ENCODE data around the gene SHISAL1. TPM values are rescaled to one million over a fixed set of nuclear protein-coding genes. Genes with fewer than 3 reads are reported as not detected.

The SHISAL1 gene
- total RNA-seq, 1 experiment from 2014 or later: 1.6 TPM

DNA sequence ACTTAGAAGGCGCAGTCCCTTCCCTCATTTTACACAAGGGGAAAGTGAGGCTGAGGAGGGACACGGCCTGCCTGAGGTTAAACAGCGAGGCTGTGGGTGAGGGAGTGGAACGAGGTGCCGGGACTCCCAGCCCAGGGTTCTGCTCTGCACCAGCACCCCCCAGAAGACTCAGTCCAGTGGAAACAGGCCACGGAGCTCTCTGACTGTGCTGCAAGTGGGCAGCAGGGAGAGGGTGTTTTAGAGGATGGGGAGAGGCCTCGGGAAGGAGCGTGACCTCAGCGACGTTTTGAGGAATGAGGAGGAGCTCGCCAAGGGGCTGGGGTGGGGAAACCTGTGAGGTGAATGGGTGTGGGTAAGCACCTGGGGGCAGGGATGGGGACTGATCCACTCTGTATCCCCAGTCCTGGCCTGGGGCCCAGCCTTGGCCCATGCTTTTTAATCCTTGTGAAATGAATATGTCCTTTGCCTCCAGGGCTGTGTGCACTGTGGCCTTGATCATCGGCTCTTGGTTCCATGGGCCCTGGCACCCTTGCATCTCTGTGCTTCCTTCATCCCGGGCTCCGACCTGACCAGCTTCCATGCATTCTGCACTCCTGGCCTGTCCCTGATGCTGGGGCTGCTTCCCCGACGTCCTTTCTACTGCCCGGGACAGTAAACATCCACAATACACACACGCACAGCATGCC lies 44.2 kb downstream of the SHISAL1 start:
- POLR2A ChIA-PET: interaction anchor here (0.7 kb wide), 1 partner anchor 521 kb away, joined by 3 read pairs; no protein-coding TSS in a partner anchor
- Mint-ChIP-seq H3K4me1 (ENCODE audit: insufficient read depth, unreplicated experiment) (no peaks in the 10 kb centered on the region), H3K27me3 (ENCODE audit: insufficient read depth, unreplicated experiment) (no peaks in the 10 kb centered on the region), H3K27ac (ENCODE audit: low read depth, unreplicated experiment) (no peak overlapping the region), H3K36me3 (ENCODE audit: insufficient read depth, unreplicated experiment) (no peaks in the 10 kb centered on the region), H3K9me3 (ENCODE audit: unreplicated experiment) (no peaks in the 10 kb centered on the region), H3K4me3 (ENCODE audit: unreplicated experiment) (no peak overlapping the region)
- intact Hi-C loops (cut with micrococcal nuclease): no loop called here
- TF ChIP-seq, protein P1, sequence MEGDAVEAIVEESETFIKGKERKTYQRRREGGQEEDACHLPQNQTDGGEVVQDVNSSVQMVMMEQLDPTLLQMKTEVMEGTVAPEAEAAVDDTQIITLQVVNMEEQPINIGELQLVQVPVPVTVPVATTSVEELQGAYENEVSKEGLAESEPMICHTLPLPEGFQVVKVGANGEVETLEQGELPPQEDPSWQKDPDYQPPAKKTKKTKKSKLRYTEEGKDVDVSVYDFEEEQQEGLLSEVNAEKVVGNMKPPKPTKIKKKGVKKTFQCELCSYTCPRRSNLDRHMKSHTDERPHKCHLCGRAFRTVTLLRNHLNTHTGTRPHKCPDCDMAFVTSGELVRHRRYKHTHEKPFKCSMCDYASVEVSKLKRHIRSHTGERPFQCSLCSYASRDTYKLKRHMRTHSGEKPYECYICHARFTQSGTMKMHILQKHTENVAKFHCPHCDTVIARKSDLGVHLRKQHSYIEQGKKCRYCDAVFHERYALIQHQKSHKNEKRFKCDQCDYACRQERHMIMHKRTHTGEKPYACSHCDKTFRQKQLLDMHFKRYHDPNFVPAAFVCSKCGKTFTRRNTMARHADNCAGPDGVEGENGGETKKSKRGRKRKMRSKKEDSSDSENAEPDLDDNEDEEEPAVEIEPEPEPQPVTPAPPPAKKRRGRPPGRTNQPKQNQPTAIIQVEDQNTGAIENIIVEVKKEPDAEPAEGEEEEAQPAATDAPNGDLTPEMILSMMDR (IDR thresholded peaks at IDR 0.05; ENCODE audit: unreplicated experiment): no peak
- CTCF ChIA-PET: no interaction called here
- no peak for DNase-seq (ENCODE audit: unreplicated experiment)
- BruUV-seq (replicated peaks): no TSS peak

- Mint-ChIP-seq H3K27ac (ENCODE audit: low read depth, unreplicated experiment) (no peak overlapping the region), H3K27me3 (ENCODE audit: insufficient read depth, unreplicated experiment) (no peaks in the 10 kb centered on the region), H3K36me3 (ENCODE audit: insufficient read depth, unreplicated experiment) (no peaks in the 10 kb centered on the region), H3K4me3 (ENCODE audit: unreplicated experiment) (no peak overlapping the region), H3K4me1 (ENCODE audit: insufficient read depth, unreplicated experiment) (no peaks in the 10 kb centered on the region), H3K9me3 (ENCODE audit: unreplicated experiment) (no peaks in the 10 kb centered on the region)
- TF ChIP-seq, protein P1 (IDR thresholded peaks at IDR 0.05; ENCODE audit: unreplicated experiment): no peak
- no TSS peak for BruUV-seq (replicated peaks)
- CTCF ChIA-PET: no interaction called here
- intact Hi-C loops (cut with micrococcal nuclease): no loop called here
- POLR2A ChIA-PET: interaction anchor here (0.7 kb wide), 1 partner anchor 522 kb away, joined by 3 read pairs; no protein-coding TSS in a partner anchor
- DNase-seq (ENCODE audit: unreplicated experiment): no peak
These were observed 44.9 kb downstream of the SHISAL1 start for GRCh38 chr22:44267856-44268255.

- intact Hi-C loops (cut with micrococcal nuclease): no loop called here
- TF ChIP-seq, protein P1 (IDR thresholded peaks at IDR 0.05; ENCODE audit: unreplicated experiment): no peak
- ChIA-PET CTCF (no interaction called here), POLR2A (no interaction called here)
- BruUV-seq (replicated peaks): no TSS peak
- H3K9me3 Mint-ChIP-seq (ENCODE audit: unreplicated experiment): no peaks in the 10 kb centered on the region
- H3K36me3 Mint-ChIP-seq (ENCODE audit: insufficient read depth, unreplicated experiment): no peaks in the 10 kb centered on the region
- no peaks in the 10 kb centered on the region for H3K27me3 Mint-ChIP-seq (ENCODE audit: insufficient read depth, unreplicated experiment)
- no peak for DNase-seq (ENCODE audit: unreplicated experiment)
- H3K27ac Mint-ChIP-seq (ENCODE audit: low read depth, unreplicated experiment): no peak overlapping the region
- H3K4me1 Mint-ChIP-seq (ENCODE audit: insufficient read depth, unreplicated experiment): no peaks in the 10 kb centered on the region
- no peak overlapping the region for H3K4me3 Mint-ChIP-seq (ENCODE audit: unreplicated experiment)
These were observed 45.7 kb downstream of the SHISAL1 start for GRCh38 chr22:44266796-44267760.

- intact Hi-C loops (cut with micrococcal nuclease): no loop called here
- Mint-ChIP-seq H3K4me1 (ENCODE audit: insufficient read depth, unreplicated experiment) (no peaks in the 10 kb centered on the region), H3K36me3 (ENCODE audit: insufficient read depth, unreplicated experiment) (no peaks in the 10 kb centered on the region), H3K27me3 (ENCODE audit: insufficient read depth, unreplicated experiment) (no peaks in the 10 kb centered on the region), H3K9me3 (ENCODE audit: unreplicated experiment) (no peaks in the 10 kb centered on the region), H3K27ac (ENCODE audit: low read depth, unreplicated experiment) (no peak overlapping the region), H3K4me3 (ENCODE audit: unreplicated experiment) (no peak overlapping the region)
- ChIA-PET POLR2A (no interaction called here), CTCF (no interaction called here)
- DNase-seq (ENCODE audit: unreplicated experiment): no peak
- TF ChIP-seq, protein P1 (IDR thresholded peaks at IDR 0.05; ENCODE audit: unreplicated experiment): no peak
- BruUV-seq (replicated peaks): no TSS peak
These were observed 49.2 kb downstream of the SHISAL1 start for GRCh38 chr22:44263547-44263946.
